Esophagus squamous epithelium (tissue), 5 donors: ENCODE data around the gene MYO15A. TPM values are rescaled to one million over a fixed set of nuclear protein-coding genes. Genes with fewer than 3 reads are reported as not detected.

Experiments
- DNase-seq: peaks from one replicate; lab custom pipeline; 2025; lab: John Stamatoyannopoulos, UW
- H3K27ac ChIP-seq, 4 donors: fragments of 200-600 bp; sonication (generic); one replicate each; pipeline ENCODE4 v1.5.1; 2016 to 2019; ENCODE audit warnings: mild to moderate bottlenecking in 1 of 4
- H3K27me3 ChIP-seq, 4 donors: fragments of 200-600 bp; sonication (generic); 1 replicate in 3 of 4; 2 replicates in 1 of 4; pipeline versions ENCODE4 v1.5.1 to v1.6.0; 2017 to 2021; ENCODE audit warnings: antibody characterized with exemption in 1 of 4
- H3K36me3 ChIP-seq, 3 donors: fragments of 200-600 bp; sonication (generic); one replicate each; pipeline ENCODE4 v1.5.1; 2016 to 2019
- H3K4me1 ChIP-seq, 3 donors: fragments of 200-600 bp; sonication (generic); one replicate each; pipeline ENCODE4 v1.5.1; 2017 to 2019
- H3K4me3 ChIP-seq, 4 donors: fragments of 200-600 bp; sonication (generic); 1 replicate in 3 of 4; 2 replicates in 1 of 4; pipeline ENCODE4 v1.5.1; 2016 to 2019; ENCODE audit warnings: mild to moderate bottlenecking in 2 of 4, moderate library complexity in 1 of 4
- H3K9me3 ChIP-seq, 3 donors: fragments of 200-600 bp; sonication (generic); one replicate each; pipeline ENCODE4 v1.5.1; 2016 to 2019
- POLR2A ChIP-seq, 4 donors: fragments of 450-650 bp; IDR thresholded peaks; one replicate each; pipeline ENCODE4 v1.6.1; 2017; ENCODE audit warnings: antibody characterized with exemption in 4 of 4, mild to moderate bottlenecking in 4 of 4, moderate library complexity in 3 of 4
- WGBS, 2 donors: methylation state at CpG; one replicate each; pipeline ENCODE4 v1.1.5; 2018; 5-methylcytosine and 5-hydroxymethylcytosine counted together
- intact Hi-C: fragments of 100-400 bp; cut with DNase I; formaldehyde crosslinking; loops from one replicate; pipeline ENCODE4 v1.15.0; 2022
- total RNA-seq, 4 donors: library from RNA; depleted of rRNA; stranded (reverse); fragments of >200 nt; gene quantifications; one replicate each; pipeline ENCODE4 v1.1.0, GENCODE V29; 2016
- TF ChIP-seq, protein P1 (sequence below), 6 experiments: fragments of 450-650 bp in 4 of 6; fragments of 200-600 bp in 2 of 6; sonication (generic) in 2 of 6; IDR thresholded peaks; one replicate each; pipeline ENCODE4 v1.5.1; 2016 to 2019; ENCODE audit warnings: antibody characterized with exemption in 6 of 6, mild to moderate bottlenecking in 4 of 6, moderate library complexity in 4 of 6
- donor health status: DM: yes; HTN: yes; CAD: no.

MYO15A gene
- total RNA-seq, 4 donors from 2014 or later, result 0.18 to 1.7 (median 0.30) TPM; not detected in 1

DNA sequence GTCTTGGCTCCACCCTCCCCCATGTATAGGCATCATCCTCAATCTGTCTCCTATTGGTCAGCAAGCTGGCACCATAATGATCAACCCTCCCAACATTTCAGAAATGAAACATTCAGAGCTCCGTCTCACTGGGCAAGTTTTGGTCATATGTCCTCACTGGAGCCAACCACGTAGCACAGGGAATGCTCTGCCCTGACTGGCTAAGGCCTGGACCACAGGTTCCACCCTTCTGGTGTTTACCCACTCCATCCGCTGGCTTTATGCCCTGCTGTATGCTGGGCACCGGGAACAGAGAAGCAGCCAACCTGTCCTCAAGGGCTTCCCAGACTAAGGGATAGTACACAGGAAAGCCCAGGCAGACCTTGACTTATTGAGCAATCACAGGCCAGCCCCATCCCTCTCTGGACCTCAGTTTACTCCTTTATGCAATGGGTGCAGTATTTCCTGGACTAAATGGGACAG lies 20.5 kb downstream of the MYO15A start:
- TF ChIP-seq, protein P1, sequence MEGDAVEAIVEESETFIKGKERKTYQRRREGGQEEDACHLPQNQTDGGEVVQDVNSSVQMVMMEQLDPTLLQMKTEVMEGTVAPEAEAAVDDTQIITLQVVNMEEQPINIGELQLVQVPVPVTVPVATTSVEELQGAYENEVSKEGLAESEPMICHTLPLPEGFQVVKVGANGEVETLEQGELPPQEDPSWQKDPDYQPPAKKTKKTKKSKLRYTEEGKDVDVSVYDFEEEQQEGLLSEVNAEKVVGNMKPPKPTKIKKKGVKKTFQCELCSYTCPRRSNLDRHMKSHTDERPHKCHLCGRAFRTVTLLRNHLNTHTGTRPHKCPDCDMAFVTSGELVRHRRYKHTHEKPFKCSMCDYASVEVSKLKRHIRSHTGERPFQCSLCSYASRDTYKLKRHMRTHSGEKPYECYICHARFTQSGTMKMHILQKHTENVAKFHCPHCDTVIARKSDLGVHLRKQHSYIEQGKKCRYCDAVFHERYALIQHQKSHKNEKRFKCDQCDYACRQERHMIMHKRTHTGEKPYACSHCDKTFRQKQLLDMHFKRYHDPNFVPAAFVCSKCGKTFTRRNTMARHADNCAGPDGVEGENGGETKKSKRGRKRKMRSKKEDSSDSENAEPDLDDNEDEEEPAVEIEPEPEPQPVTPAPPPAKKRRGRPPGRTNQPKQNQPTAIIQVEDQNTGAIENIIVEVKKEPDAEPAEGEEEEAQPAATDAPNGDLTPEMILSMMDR (IDR thresholded peaks at IDR 0.05), result no peak
- Histone ChIP-seq H3K9me3 (no peaks in the 10 kb centered on the region), H3K27ac (no peak overlapping the region), H3K4me1 (no peaks in the 10 kb centered on the region), H3K4me3 (no peak overlapping the region), H3K36me3 (no peaks in the 10 kb centered on the region), H3K27me3 (peaks cover 0 to 3% (median 0%) of the 10 kb centered on the region in 4 donors)
- no peak for DNase-seq
- 38 to 46% methylated on average over 2 to 4 of the region's 4 CpGs for WGBS, 2 donors
- intact Hi-C loops, result no loop called here

DNA sequence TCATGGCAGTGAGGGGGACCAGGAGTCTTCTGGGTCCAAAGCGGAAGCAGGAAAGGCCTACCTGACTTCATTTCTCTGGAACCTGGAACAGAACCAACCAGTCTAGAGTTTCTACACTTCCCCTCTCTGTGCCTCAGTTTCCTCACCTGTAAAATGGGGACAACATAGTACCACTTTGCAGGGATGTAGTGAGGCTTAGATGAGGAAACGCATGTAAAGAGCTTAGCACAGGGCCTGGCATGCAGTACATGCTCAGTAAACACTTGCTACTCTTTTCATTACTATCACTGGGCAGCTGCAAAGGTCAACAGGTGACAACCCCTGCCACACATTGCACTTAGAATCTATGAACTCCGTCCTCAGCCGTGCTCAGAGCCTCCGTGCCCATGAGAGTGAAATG lies 24.2 kb downstream of the MYO15A start:
- no peak for DNase-seq
- intact Hi-C loops, result no loop called here
- H3K9me3 ChIP-seq, result no peaks in the 10 kb centered on the region
- no peak overlapping the region for H3K27ac ChIP-seq
- TF ChIP-seq, protein P1 (IDR thresholded peaks at IDR 0.05), result no peak
- TF ChIP-seq POLR2A (IDR thresholded peaks at IDR 0.05), result no peak
- H3K36me3 ChIP-seq, result no peaks in the 10 kb centered on the region
- peaks cover 0 to 26% (median 0%) of the 10 kb centered on the region in 4 donors for H3K27me3 ChIP-seq
- 83 to 84% methylated on average over 2 to 5 of the region's 5 CpGs for WGBS, 2 donors
- no peaks in the 10 kb centered on the region for H3K4me1 ChIP-seq
- no peak overlapping the region for H3K4me3 ChIP-seq

DNA sequence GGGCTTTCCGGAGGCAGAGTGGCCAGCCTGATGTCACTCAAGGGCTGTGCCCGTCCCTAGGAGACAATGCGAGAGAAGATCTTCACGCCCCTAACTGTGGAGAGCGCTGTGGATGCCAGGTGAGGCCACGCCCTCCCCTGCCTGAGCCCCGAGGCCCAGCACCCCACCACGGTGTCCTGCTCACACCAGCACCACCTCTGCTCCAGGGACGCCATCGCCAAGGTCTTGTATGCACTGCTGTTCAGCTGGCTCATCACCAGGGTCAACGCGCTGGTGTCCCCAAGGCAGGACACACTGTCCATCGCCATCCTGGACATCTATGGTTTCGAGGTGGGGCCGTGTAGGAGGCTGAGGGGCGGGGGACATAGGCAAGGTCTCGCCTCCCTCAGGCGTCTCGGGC lies 27.8 kb downstream of the MYO15A start:
- Histone ChIP-seq H3K4me1 (peaks cover 0 to 12% (median 0%) of the 10 kb centered on the region in 3 donors), H3K27me3 (peaks cover 0 to 31% (median 0%) of the 10 kb centered on the region in 4 donors), H3K27ac (no peak overlapping the region), H3K9me3 (no peaks in the 10 kb centered on the region), H3K36me3 (no peaks in the 10 kb centered on the region), H3K4me3 (no peak overlapping the region)
- no peak for DNase-seq
- intact Hi-C loops, result no loop called here
- whole genome bisulfite sequencing, 2 donors, result 69 to 90% methylated on average over 4 to 14 of the region's 19 CpGs
- TF ChIP-seq, protein P1 (IDR thresholded peaks at IDR 0.05), result no peak
- no peak for TF ChIP-seq POLR2A (IDR thresholded peaks at IDR 0.05)

DNA sequence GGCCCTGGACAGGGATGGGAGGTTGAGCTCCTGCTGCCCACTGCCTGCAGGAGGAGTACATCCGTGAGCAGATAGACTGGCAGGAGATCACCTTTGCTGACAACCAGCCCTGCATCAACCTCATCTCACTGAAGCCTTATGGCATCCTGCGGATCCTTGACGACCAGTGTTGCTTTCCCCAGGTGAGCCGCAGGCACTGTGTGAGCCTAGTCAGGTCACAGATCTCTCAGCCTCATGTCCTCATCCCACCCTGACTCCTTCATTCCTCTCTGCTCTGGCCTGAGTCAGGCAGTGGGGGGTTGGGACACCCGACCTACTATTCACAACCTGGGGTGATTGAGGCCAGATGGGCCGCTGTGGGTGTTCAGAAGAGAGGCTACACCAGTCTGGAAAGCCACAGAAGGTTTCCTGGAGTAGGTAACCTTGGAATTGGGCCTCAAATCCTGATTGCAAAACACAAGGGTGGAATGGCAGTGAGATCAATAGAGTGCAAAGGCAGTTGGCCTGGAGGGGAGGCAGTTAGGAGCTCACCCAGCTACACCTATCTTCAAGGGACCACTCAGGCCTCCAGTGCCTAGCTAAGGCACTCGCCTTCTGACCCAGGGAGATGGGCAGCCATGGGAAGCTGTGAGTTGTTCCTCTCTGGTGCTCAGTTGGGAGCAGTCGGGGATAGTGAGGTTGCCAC lies 29.7 kb downstream of the MYO15A start:
- H3K9me3 ChIP-seq, result no peaks in the 10 kb centered on the region
- peaks cover 0 to 47% (median 0%) of the 10 kb centered on the region in 4 donors for H3K27me3 ChIP-seq
- H3K4me3 ChIP-seq, result no peak overlapping the region
- H3K27ac ChIP-seq, result no peak overlapping the region
- DNase-seq, result no peak
- H3K4me1 ChIP-seq, result peaks cover 0 to 16% (median 0%) of the 10 kb centered on the region in 3 donors
- no peaks in the 10 kb centered on the region for H3K36me3 ChIP-seq
- TF ChIP-seq, protein P1 (IDR thresholded peaks at IDR 0.05), result no peak
- no peak for TF ChIP-seq POLR2A (IDR thresholded peaks at IDR 0.05)
- WGBS, 2 donors, result 93 to 100% methylated on average over 2 of the region's 8 CpGs
- intact Hi-C loops, result no loop called here

DNA sequence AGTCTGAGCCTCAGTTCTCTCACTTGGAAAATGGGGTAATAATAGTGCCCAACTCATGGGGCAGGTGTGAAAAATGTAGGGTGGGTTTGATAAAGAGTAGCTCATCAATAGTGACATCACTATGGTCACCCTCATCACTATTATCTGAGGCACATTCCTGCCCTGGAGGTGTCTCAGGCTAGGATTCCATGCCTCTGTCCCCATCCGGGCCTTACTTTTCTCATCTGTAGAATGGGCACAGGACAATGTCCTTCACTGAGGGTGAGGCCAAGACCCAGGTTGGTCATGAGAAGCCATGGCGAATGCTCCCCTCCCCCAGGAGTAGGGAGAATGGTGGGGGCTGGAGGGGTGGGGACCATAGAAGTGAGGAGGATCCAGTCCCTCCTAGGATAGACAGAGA lies 30.5 kb downstream of the MYO15A start:
- peaks cover 0 to 52% (median 0%) of the 10 kb centered on the region in 4 donors for H3K27me3 ChIP-seq
- 100% methylated on average over 2 of the region's 2 CpGs; no CpG with 5 or more reads in 1 of the 2 donors for WGBS, 2 donors
- no peak overlapping the region for H3K27ac ChIP-seq
- no peaks in the 10 kb centered on the region for H3K36me3 ChIP-seq
- peaks cover 0 to 22% (median 0%) of the 10 kb centered on the region in 3 donors for H3K4me1 ChIP-seq
- no peaks in the 10 kb centered on the region for H3K9me3 ChIP-seq
- no peak overlapping the region for H3K4me3 ChIP-seq
- no peak for TF ChIP-seq POLR2A (IDR thresholded peaks at IDR 0.05)
- TF ChIP-seq, protein P1 (IDR thresholded peaks at IDR 0.05), result no peak
- no peak for DNase-seq
- intact Hi-C loops, result no loop called here
